Breast epithelium (tissue), 3 donors: ENCODE data around the gene ZNF100.

Source experiments
- CTCF ChIP-seq, 3 donors: fragments of 450-650 bp; IDR thresholded peaks; one replicate each; pipeline ENCODE4 v1.5.1; 2016 to 2017; ENCODE audit warnings: antibody characterized with exemption in 3 of 3, mild to moderate bottlenecking in 3 of 3, moderate library complexity in 3 of 3
- POLR2A ChIP-seq: fragments of 450-650 bp; IDR thresholded peaks from one replicate; pipeline ENCODE4 v1.6.1; 2016; ENCODE audit warnings: antibody characterized with exemption, mild to moderate bottlenecking, moderate library complexity

- TF ChIP-seq POLR2A (no peak), CTCF (IDR thresholded peaks at IDR 0.05) (no peak)
These were observed 16.7 kb downstream of the ZNF100 start for GRCh38 chr19:21750586-21751128.
